Type B pancreatic cell (in vitro differentiated cells): Measurements from ENCODE around the gene CPXM1. TPM values are rescaled to one million over a fixed set of nuclear protein-coding genes. Genes with fewer than 3 reads are reported as not detected.

ENCODE experiments used
- DNase-seq: peaks from one replicate; pipeline ENCODE4 v3.0.0; 2021; ENCODE audit warnings: mixed read lengths; ENCODE audit not compliant: unreplicated experiment; ENCODE audit errors: extremely low spot score
- H3K27ac Mint-ChIP-seq: 2 replicates; pipeline ENCODE4 v1.8.0; 2021; ENCODE audit warnings: mild to moderate bottlenecking, mixed read lengths
- H3K27me3 Mint-ChIP-seq: 2 replicates; pipeline ENCODE4 v1.8.0; 2021; ENCODE audit warnings: mixed read lengths
- H3K36me3 Mint-ChIP-seq: 2 replicates; pipeline ENCODE4 v1.8.0; 2021; ENCODE audit warnings: mixed read lengths
- H3K4me1 Mint-ChIP-seq: one replicate; pipeline ENCODE4 v1.8.0; 2021; ENCODE audit warnings: mixed read lengths; ENCODE audit not compliant: unreplicated experiment
- H3K4me3 Mint-ChIP-seq: 2 replicates; pipeline ENCODE4 v1.8.0; 2021; ENCODE audit warnings: mild to moderate bottlenecking, mixed read lengths
- H3K9me3 Mint-ChIP-seq: 2 replicates; pipeline ENCODE4 v1.8.0; 2021; ENCODE audit warnings: mixed read lengths
- total RNA-seq: library from RNA; stranded (reverse); gene quantifications from 2 replicates; pipeline ENCODE4 v1.2.1, GENCODE V29; 2021; ENCODE audit warnings: low replicate concordance
- TF ChIP-seq, protein P1 (sequence below): fragments of 200-600 bp; sonication (generic); conservative IDR thresholded peaks from 2 replicates; pipeline ENCODE4 v1.5.0; 2021; ENCODE audit warnings: antibody characterized with exemption, mild to moderate bottlenecking

CPXM1 gene
- total RNA-seq, 1 donor from 2014 or later = 106 TPM

GRCh38 chr20:2754424-2754823 lies 46.0 kb downstream of the CPXM1 start:
- Mint-ChIP-seq H3K4me3 (peak overlapping the region; percentile 45), H3K27ac (no peak overlapping the region), H3K27me3 (peaks cover 70% of the 10 kb centered on the region), H3K36me3 (no peaks in the 10 kb centered on the region), H3K9me3 (no peaks in the 10 kb centered on the region), H3K4me1 (peaks cover 16% of the 10 kb centered on the region)
- TF ChIP-seq, protein P1, sequence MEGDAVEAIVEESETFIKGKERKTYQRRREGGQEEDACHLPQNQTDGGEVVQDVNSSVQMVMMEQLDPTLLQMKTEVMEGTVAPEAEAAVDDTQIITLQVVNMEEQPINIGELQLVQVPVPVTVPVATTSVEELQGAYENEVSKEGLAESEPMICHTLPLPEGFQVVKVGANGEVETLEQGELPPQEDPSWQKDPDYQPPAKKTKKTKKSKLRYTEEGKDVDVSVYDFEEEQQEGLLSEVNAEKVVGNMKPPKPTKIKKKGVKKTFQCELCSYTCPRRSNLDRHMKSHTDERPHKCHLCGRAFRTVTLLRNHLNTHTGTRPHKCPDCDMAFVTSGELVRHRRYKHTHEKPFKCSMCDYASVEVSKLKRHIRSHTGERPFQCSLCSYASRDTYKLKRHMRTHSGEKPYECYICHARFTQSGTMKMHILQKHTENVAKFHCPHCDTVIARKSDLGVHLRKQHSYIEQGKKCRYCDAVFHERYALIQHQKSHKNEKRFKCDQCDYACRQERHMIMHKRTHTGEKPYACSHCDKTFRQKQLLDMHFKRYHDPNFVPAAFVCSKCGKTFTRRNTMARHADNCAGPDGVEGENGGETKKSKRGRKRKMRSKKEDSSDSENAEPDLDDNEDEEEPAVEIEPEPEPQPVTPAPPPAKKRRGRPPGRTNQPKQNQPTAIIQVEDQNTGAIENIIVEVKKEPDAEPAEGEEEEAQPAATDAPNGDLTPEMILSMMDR = no peak
- DNase-seq = no peak

DNA sequence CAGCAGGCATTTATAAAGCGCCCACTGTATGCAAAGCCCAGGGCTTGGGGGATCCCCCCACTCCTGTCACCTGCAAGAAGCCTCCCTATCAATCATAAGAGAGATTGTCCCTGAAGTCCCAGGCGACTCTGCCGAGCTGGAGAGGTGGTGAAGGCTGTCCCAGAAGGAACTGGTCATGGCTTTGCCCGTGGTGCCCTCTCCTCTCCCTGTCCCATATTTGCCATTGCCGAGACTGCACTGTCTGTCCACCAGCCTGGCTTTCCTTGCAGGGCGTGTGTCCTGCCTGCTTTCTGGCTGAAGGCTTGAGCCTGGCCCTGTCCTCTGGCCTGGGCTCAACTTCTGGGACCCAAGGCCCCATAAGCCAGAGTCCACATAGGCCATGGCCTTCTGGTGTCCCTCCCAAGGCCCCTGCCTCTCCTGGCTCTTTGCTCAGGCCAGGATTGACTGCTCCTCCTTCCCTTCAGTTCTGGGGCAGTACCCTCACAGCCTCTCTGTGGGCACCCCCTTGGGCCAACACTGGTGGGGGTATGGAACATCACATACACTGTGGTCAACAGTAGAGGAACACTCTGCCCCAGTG lies 46.9 kb downstream of the CPXM1 start:
- Mint-ChIP-seq H3K27ac (peak overlapping the region; percentile 45), H3K36me3 (no peaks in the 10 kb centered on the region), H3K4me3 (peak overlapping the region; percentile 73), H3K27me3 (peaks cover 77% of the 10 kb centered on the region), H3K9me3 (no peaks in the 10 kb centered on the region), H3K4me1 (peaks cover 16% of the 10 kb centered on the region)
- TF ChIP-seq, protein P1 = no peak
- DNase-seq = no peak

DNA sequence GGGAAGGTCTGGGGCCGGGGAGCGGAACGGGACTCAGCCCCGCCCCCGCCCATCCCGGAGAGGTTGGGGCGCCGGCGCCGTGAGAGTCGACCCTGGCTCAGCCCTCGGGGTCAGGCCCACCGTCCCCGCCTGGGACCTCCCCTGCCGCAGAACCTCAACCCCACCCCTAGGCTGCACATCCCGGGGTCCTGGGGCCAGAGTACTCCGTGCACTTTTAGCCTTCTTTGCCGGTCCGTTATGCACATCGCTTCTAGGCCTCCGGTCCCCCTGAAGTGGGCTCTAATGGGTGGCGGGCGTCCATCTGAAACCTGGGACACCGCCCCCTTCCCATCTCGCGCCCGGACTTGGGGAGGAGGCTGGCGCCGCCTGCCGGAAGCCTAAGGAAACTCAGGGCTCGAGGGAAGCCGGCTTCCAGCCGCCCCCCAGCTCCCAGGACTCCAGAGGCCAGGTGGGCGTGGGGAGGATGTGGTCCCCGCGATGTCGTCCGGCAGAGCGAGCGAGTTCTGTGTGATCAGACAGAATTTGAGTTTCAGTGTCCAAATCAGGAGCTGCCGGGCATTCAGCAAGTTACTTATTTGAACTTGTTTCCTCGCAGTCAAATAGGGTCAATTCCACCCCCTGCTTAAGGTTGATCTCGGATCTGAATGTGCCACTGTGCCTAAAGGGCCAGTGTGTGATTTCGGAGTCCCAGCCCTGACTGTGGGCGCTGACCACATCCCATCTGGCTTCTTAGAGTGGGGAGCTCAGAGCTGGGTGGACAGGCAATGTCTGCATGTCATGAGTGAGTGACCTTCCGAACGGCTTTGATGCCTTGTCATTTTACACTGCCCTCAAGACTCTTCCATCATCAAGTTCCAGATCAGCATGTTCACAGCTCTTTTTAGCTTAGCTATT lies 47.6 kb downstream of the CPXM1 start:
- peak overlapping the region; percentile 84 for H3K4me3 Mint-ChIP-seq
- peaks cover 80% of the 10 kb centered on the region for H3K27me3 Mint-ChIP-seq
- TF ChIP-seq, protein P1 = peak; percentile 84
- peaks cover 16% of the 10 kb centered on the region for H3K4me1 Mint-ChIP-seq
- DNase-seq = no peak
- peaks cover 4% of the 10 kb centered on the region for H3K36me3 Mint-ChIP-seq
- no peaks in the 10 kb centered on the region for H3K9me3 Mint-ChIP-seq
- peak overlapping the region; percentile 45 for H3K27ac Mint-ChIP-seq

DNA sequence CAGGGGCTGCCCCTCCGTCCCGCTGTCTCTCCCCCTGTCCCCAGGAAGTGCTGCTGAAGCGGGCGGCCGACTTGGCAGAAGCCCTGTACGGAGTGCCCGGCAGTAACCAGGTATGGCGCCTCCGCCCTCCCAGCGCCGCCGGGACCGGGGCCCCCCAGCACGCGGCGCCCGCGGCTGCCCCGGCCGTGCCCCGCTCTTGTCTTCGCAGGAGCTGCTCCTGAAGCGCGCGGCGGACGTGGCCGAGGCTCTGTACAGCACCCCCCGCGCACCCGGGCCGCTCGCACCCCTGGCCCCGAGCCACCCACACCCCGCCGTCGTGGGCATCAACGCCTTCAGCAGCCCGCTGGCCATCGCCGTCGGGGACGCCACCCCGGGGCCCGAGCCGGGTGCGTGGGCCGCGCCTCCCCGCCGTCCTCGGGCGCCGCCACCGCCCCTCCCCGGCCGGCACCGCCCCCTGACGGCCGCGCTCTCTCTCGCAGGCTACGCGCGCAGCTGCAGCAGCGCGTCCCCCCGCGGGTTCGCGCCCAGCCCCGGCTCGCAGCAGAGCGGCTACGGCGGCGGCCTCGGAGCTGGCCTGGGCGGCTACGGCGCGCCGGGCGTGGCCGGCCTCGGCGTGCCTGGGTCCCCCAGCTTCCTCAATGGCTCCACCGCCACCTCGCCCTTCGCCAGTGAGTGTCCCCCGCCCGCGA lies 48.4 kb downstream of the CPXM1 start:
- Mint-ChIP-seq H3K4me1 (peaks cover 16% of the 10 kb centered on the region), H3K36me3 (peaks cover 7% of the 10 kb centered on the region), H3K27me3 (peaks cover 85% of the 10 kb centered on the region), H3K4me3 (no peak overlapping the region), H3K9me3 (no peaks in the 10 kb centered on the region), H3K27ac (no peak overlapping the region)
- TF ChIP-seq, protein P1 = no peak
- DNase-seq = no peak

DNA sequence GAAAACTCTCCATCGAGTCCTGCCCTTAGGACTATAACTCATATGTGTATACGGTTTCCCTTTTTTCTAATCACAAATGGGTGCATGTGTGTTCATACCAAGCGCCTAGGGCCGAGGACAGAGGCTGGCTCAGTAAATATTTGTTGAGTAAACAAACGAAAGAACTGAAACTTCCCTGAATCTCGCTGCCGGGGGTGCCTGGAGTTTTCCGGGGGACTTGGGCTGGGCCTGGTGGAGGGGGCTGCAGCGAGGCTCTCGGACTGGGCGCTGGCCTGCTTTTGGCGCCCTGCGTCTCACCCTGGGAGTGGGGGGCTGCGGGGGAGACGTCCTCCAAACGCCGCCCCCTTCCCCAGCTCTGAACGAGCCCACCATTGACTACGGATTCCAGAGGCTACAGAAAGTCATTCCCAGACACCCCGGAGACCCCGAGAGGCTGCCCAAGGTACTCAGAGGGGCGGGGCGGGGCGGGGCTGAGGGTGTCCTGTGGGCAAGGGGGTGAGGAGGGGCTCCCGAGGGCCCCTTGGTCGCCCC lies 49.0 kb downstream of the CPXM1 start:
- no peak overlapping the region for H3K27ac Mint-ChIP-seq
- H3K4me1 Mint-ChIP-seq = peaks cover 16% of the 10 kb centered on the region
- H3K4me3 Mint-ChIP-seq = peak overlapping the region; percentile 83
- H3K9me3 Mint-ChIP-seq = no peaks in the 10 kb centered on the region
- TF ChIP-seq, protein P1 = no peak
- H3K36me3 Mint-ChIP-seq = peaks cover 7% of the 10 kb centered on the region
- peaks cover 86% of the 10 kb centered on the region for H3K27me3 Mint-ChIP-seq
- no peak for DNase-seq
